Kidney epithelial cell (primary cell): Measurements from ENCODE around the gene SLC35F2. TPM values are rescaled to one million over a fixed set of nuclear protein-coding genes. Genes with fewer than 3 reads are reported as not detected.
"Not testable (repeated sequence)": the region's sequence is repeated elsewhere in the genome, so short reads cannot be mapped to it uniquely, and the experiment has no call there.

ENCODE experiments used
- DNase-seq: peaks from one replicate; pipeline ENCODE4 v3.0.0-alpha.2; 2010; ENCODE audit warnings: low read depth
- H3K27me3 ChIP-seq: 2 replicates; pipeline ENCODE4 v1.6.0; 2011; ENCODE audit warnings: low read length; ENCODE audit not compliant: control insufficient read depth, insufficient read depth
- H3K36me3 ChIP-seq: 2 replicates; pipeline ENCODE4 v1.5.1; 2011; ENCODE audit warnings: low read length; ENCODE audit not compliant: control insufficient read depth, insufficient read depth
- H3K4me3 ChIP-seq: 2 replicates; pipeline ENCODE4 v1.5.1; 2011; ENCODE audit warnings: low read depth, mild to moderate bottlenecking, control low read depth, low read length
- total RNA-seq: library from RNA; depleted of rRNA; stranded (reverse); fragments of >200 nt; gene quantifications from 2 replicates; pipeline ENCODE4 v1.2.3, GENCODE V29; 2015
- TF ChIP-seq, protein P1 (sequence below): IDR thresholded peaks from 2 replicates; pipeline ENCODE4 v1.5.1; 2011; ENCODE audit warnings: mild to moderate bottlenecking, moderate library complexity, low read length, control low read depth, inconsistent platforms; ENCODE audit not compliant: insufficient read depth, poor library complexity, severe bottlenecking

The SLC35F2 gene
- total RNA-seq, 1 donor from 2014 or later: 44.8 TPM

DNA sequence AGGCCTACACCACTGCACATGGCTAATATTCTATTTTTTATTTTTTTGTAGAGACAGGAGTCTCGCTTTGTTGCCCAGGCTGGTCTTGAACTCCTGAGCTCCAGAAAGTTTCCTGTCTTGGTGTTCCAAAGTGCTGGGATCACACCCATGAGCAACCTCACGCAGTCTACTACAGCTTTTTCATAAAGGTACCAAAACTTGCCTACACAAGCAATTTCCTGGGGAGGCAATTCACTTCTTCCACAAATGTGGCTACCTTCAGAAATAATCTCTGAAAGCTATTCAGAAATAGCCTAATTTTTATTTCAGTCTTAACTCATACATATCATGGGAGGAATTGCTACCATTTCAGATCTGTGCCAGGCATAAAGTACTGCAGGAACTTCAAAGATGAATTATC is 11.4 kb downstream of the SLC35F2 start:
- Histone ChIP-seq H3K4me3 (no peak overlapping the region), H3K36me3 (no peaks in the 10 kb centered on the region), H3K27me3 (no peaks in the 10 kb centered on the region)
- TF ChIP-seq, protein P1, sequence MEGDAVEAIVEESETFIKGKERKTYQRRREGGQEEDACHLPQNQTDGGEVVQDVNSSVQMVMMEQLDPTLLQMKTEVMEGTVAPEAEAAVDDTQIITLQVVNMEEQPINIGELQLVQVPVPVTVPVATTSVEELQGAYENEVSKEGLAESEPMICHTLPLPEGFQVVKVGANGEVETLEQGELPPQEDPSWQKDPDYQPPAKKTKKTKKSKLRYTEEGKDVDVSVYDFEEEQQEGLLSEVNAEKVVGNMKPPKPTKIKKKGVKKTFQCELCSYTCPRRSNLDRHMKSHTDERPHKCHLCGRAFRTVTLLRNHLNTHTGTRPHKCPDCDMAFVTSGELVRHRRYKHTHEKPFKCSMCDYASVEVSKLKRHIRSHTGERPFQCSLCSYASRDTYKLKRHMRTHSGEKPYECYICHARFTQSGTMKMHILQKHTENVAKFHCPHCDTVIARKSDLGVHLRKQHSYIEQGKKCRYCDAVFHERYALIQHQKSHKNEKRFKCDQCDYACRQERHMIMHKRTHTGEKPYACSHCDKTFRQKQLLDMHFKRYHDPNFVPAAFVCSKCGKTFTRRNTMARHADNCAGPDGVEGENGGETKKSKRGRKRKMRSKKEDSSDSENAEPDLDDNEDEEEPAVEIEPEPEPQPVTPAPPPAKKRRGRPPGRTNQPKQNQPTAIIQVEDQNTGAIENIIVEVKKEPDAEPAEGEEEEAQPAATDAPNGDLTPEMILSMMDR: no peak
- no peak for DNase-seq

DNA sequence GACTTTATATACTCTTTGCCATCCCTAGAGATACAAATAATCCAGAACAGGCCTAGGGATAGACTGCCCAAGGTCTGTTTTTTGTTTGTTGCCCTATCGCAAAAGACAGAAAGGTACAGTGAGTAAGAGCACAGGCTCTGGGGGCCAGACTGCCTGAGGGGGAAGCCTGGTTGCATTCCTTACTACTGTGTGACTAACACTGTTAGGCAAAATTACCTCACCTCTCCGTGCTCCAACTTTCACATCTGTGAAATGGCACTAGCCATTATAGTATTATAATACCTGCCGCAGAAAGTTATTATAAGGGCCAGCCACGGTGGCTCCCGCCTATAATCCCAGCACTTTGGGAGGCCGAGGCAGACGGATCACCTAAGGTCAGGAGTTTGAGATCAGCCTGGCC is 14.5 kb downstream of the SLC35F2 start:
- peak; percentile 60 for DNase-seq
- Histone ChIP-seq H3K36me3 (no peaks in the 10 kb centered on the region), H3K27me3 (no peaks in the 10 kb centered on the region), H3K4me3 (no peak overlapping the region)
- TF ChIP-seq, protein P1: no peak

DNA sequence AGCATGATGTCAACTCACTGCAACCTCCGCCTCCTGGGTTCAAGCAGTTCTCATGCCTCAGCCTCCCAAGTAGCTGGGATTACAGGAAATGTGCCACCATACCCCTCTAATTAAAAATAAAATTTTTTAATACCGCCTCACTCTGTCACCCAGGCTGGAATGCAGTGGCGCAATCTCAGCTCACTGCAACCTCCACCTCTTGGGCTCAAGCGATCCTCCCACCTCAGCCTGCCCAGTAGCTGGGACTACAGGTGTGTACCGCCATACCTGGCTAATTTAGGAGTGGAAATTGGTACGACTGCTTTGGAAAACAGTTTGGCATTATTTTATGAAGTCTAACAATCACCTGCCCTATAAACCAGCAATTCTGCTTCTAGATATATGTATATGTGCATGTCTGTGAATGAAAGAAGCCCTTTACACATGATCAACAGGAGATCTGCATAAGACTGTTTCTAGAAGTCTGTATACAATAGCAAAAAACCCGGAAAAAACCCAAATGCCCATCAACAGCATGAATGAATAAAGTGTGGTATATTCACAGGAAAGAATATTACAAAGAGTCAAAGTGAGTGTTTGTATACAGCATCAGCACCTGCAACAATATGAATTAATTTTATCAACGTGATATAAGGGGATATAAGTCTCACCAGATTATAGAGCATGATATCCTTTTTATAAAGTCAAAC is 16.0 kb downstream of the SLC35F2 start:
- H3K36me3 ChIP-seq: no peaks in the 10 kb centered on the region
- no peak for DNase-seq
- H3K27me3 ChIP-seq: no peaks in the 10 kb centered on the region
- no peak overlapping the region for H3K4me3 ChIP-seq
- TF ChIP-seq, protein P1: no peak

DNA sequence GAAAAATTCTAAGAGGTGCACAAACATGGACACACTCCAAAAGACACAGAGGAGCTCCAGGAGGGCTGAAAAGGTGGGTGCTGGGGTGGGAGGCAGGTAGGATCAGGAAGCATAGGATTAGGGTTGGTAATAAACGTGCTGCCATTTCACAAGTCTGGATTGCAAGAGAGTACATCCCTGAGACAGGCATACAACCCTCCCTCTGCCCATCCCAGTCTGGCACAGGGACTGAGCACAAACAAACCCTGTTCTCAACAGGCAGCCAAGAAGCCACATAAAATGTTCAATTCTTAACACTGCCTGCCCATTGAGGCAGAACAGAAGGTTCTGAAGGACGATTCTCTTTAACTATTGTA is 18.5 kb downstream of the SLC35F2 start:
- H3K4me3 ChIP-seq: no peak overlapping the region
- DNase-seq: peak; percentile 34
- TF ChIP-seq, protein P1: no peak
- no peaks in the 10 kb centered on the region for H3K27me3 ChIP-seq
- no peaks in the 10 kb centered on the region for H3K36me3 ChIP-seq

DNA sequence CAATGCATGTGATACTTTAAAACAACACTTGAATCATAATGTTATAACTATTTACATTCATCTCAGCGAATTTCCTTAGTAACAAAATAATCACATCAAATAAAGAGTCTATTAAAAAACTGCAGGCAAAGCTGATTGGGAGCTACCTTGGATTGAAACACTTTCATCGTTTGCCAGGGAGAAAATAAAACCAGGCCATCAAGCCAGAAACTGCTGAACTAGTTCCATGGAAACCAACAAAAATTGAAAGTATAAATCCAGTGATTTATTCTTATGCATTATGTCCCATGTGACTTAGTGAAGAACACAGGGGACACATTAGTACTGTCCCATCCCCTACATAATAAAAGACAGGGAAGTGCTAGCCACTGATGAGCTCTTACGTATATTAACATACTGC is 21.7 kb downstream of the SLC35F2 start:
- no peak for DNase-seq
- H3K36me3 ChIP-seq: no peaks in the 10 kb centered on the region
- TF ChIP-seq, protein P1: no peak
- no peaks in the 10 kb centered on the region for H3K27me3 ChIP-seq
- no peak overlapping the region for H3K4me3 ChIP-seq

DNA sequence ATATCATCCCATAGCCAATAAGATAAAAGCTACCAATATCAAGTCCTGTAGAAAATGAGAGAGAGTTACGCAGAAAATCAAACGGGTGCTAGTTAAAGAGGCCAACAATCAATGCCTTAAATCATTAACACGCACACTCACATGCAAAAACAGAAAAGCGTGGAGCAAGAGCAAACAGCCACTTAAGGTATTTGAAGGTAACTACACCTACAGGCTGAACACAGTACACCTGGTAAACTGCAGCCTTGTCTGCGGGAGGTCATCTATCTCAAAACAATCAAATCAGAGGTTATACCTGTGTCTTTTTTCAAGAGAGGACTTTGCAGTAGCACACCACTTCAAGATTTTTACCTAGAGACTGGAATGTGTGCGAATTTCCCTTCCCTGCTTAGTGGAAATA is 23.6 kb downstream of the SLC35F2 start:
- H3K4me3 ChIP-seq: no peak overlapping the region
- H3K36me3 ChIP-seq: no peaks in the 10 kb centered on the region
- no peaks in the 10 kb centered on the region for H3K27me3 ChIP-seq
- TF ChIP-seq, protein P1: no peak
- DNase-seq: no peak

DNA sequence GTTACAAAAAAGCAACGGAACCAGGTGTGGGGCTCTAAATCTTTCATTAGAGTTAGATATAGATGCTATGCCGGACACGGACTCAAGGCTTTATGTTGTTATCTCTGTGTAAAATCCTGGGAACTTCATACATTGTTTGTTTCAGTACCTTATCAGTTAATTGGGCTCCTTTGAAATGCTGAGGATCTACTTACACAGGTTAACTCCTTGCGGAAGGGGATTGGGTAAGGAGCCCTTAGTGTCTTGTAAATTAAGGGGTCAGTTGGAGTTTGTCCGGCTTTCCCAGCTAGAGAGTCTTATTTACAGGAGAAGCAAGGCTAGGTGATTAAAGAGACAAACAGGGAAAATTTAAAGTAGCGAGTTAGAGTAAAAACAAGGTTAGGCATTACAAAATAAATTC is 24.7 kb downstream of the SLC35F2 start:
- not testable (repeated sequence) for H3K4me3 ChIP-seq, H3K27me3 ChIP-seq, H3K36me3 ChIP-seq, DNase-seq
